HCT116 (cell line): ENCODE measurements around the gene ELAVL1. TPM values are rescaled to one million over a fixed set of nuclear protein-coding genes. Genes with fewer than 3 reads are reported as not detected.

ENCODE experiments used
- ATAC-seq: fragments of 200-7000 bp; cut with Tn5 transposase; 2 replicates; pipeline ENCODE4 v1.9.1; 2020; ENCODE audit warnings: mild to moderate bottlenecking, moderate library complexity
- BruUV-seq: library from RNA; stranded (reverse); fragments of 400-500 nt; replicated peaks from 2 replicates; lab custom pipeline; 2021; lab: Mats Ljungman, UMichigan
- CTCF ChIA-PET: fragments of 300-600 bp; sonication (Branson Sonifier 250); formaldehyde crosslinking; loops from one replicate; lab custom pipeline; 2021; ENCODE audit warnings: antibody characterized with exemption; lab: Charles Lee
- POLR2A ChIA-PET: fragments of 300-600, 350-600 bp; sonication (Branson Sonifier 250); formaldehyde crosslinking; loops from one replicate; lab custom pipeline; 2021; ENCODE audit warnings: antibody characterized with exemption; lab: Charles Lee
- RAD21 ChIA-PET, 2 experiments: fragments of 300-600 bp; sonication (Branson Sonifier 250); formaldehyde crosslinking; loops; one replicate each; lab custom pipeline; 2023; ENCODE audit warnings: low total read pairs in 2 of 2; ENCODE audit not compliant: uncharacterized antibody in 2 of 2, unreplicated experiment in 2 of 2, low non-redundant PET in 1 of 2; lab: Charles Lee
- DNase-seq: peaks from one replicate; pipeline ENCODE4 v3.0.0-alpha.2; 2010; ENCODE audit warnings: low read depth, low spot score
- H2AFZ ChIP-seq: fragments of 200-600 bp; shearing (Covaris generic), sonication (generic); 2 replicates; pipeline ENCODE4 v1.6.1; 2017; ENCODE audit warnings: low read depth, mixed run types, mixed read lengths, antibody characterized with exemption, low read length; ENCODE audit not compliant: poor library complexity, severe bottlenecking
- H3K27ac ChIP-seq: 2 replicates; pipeline ENCODE4 v1.5.1; 2012; ENCODE audit warnings: low read depth, low read length
- H3K27me3 ChIP-seq: fragments of 200-600 bp; sonication (generic); 2 replicates; pipeline ENCODE4 v1.6.1; 2016; ENCODE audit warnings: mixed run types, low read length, mixed read lengths; ENCODE audit not compliant: insufficient read depth
- H3K36me3 ChIP-seq, 2 experiments: fragments of 200-500 bp in 1 of 2; fragments of 200-600 bp in 1 of 2; sonication (Bioruptor generic) in 1 of 2; sonication (generic) in 1 of 2; 2 replicates each; pipeline versions ENCODE4 v1.5.1 to v1.6.1; 2014 to 2016; ENCODE audit warnings: low read length in 2 of 2, inconsistent platforms in 1 of 2, mixed read lengths in 1 of 2, mixed run types in 1 of 2; ENCODE audit not compliant: insufficient read depth in 2 of 2, control insufficient read depth in 1 of 2
- H3K4me1 ChIP-seq, 2 experiments: fragments of 200-600 bp in 1 of 2; sonication (generic) in 1 of 2; 2 replicates each; pipeline versions ENCODE4 v1.5.1 to v1.6.1; 2012 to 2017; ENCODE audit warnings: low read length in 2 of 2, inconsistent platforms in 1 of 2, mild to moderate bottlenecking in 1 of 2, mixed read lengths in 1 of 2, mixed run types in 1 of 2, moderate library complexity in 1 of 2; ENCODE audit not compliant: insufficient read depth in 2 of 2, control insufficient read depth in 1 of 2
- H3K4me2 ChIP-seq: fragments of 200-600 bp; sonication (generic); 2 replicates; pipeline ENCODE4 v1.6.1; 2017; ENCODE audit warnings: mixed run types, low read length, mixed read lengths
- H3K4me3 ChIP-seq, 2 experiments: fragments of 200-600 bp in 1 of 2; sonication (generic) in 1 of 2; replicated peaks in 1 of 2; 2 replicates each; pipeline ENCODE4 v1.5.1; 2011 to 2016; ENCODE audit warnings: low read length in 2 of 2, control low read depth in 1 of 2, low read depth in 1 of 2, mild to moderate bottlenecking in 1 of 2, mixed read lengths in 1 of 2, mixed run types in 1 of 2
- H3K79me2 ChIP-seq: fragments of 200-600 bp; sonication (generic); 2 replicates; pipeline ENCODE4 v1.6.1; 2017; ENCODE audit warnings: mild to moderate bottlenecking, mixed run types, low read length, moderate library complexity, mixed read lengths; ENCODE audit not compliant: insufficient read depth
- H3K9ac ChIP-seq: fragments of 200-600 bp; sonication (generic); 2 replicates; pipeline ENCODE4 v1.6.1; 2016; ENCODE audit warnings: low read length, mixed read lengths
- H3K9me2 ChIP-seq: fragments of 200-600 bp; sonication (generic), shearing (Covaris generic); 2 replicates; pipeline ENCODE4 v1.6.1; 2017; ENCODE audit warnings: mixed run types, mild to moderate bottlenecking, moderate library complexity; ENCODE audit not compliant: insufficient read depth
- H3K9me3 ChIP-seq, 2 experiments: fragments of 200-500 bp in 1 of 2; fragments of 200-600 bp in 1 of 2; sonication (Bioruptor generic) in 1 of 2; sonication (generic) in 1 of 2; 2 replicates each; pipeline ENCODE4 v1.6.1; 2014 to 2017; ENCODE audit warnings: low read length in 2 of 2, mixed read lengths in 2 of 2, inconsistent platforms in 1 of 2, low read depth in 1 of 2, mild to moderate bottlenecking in 1 of 2, mixed run types in 1 of 2, moderate library complexity in 1 of 2; ENCODE audit not compliant: control insufficient read depth in 1 of 2, insufficient read depth in 1 of 2
- H4K20me1 ChIP-seq: fragments of 200-600 bp; sonication (generic), shearing (Covaris generic); 2 replicates; pipeline ENCODE4 v1.6.1; 2017; ENCODE audit warnings: mixed run types, mild to moderate bottlenecking, moderate library complexity; ENCODE audit not compliant: insufficient read depth
- CBX3 ChIP-seq: IDR thresholded peaks from 2 replicates; pipeline ENCODE4 v1.6.1; 2012; ENCODE audit warnings: low read depth
- ELF1 ChIP-seq: IDR thresholded peaks from 2 replicates; pipeline ENCODE4 v1.6.1; 2012; ENCODE audit warnings: low read depth, borderline replicate concordance
- EZH2 ChIP-seq: fragments of 200-600 bp; sonication (generic); IDR thresholded peaks from 2 replicates; pipeline ENCODE4 v1.6.1; 2017; ENCODE audit warnings: antibody characterized with exemption, mixed run types
- EZH2phosphoT487 ChIP-seq: fragments of 200-600 bp; IDR thresholded peaks from 2 replicates; pipeline ENCODE4 v1.6.1; 2018; ENCODE audit warnings: antibody characterized with exemption, borderline replicate concordance
- MAX ChIP-seq: IDR thresholded peaks from 2 replicates; pipeline ENCODE4 v1.6.1; 2012
- POLR2AphosphoS5 ChIP-seq: IDR thresholded peaks from 2 replicates; pipeline ENCODE4 v1.6.1; 2011; ENCODE audit warnings: mild to moderate bottlenecking, low read depth, low read length, moderate library complexity
- SP1 ChIP-seq: IDR thresholded peaks from 2 replicates; pipeline ENCODE4 v1.6.1; 2012; ENCODE audit warnings: low read depth
- YY1 ChIP-seq: IDR thresholded peaks from 2 replicates; pipeline ENCODE4 v1.6.1; 2011; ENCODE audit warnings: low read length, low read depth, moderate library complexity, mild to moderate bottlenecking; ENCODE audit not compliant: insufficient replicate concordance; ENCODE audit errors: extremely low read depth
- ZBTB33 ChIP-seq: IDR thresholded peaks from 2 replicates; pipeline ENCODE4 v1.6.1; 2011; ENCODE audit warnings: mild to moderate bottlenecking, low read length, moderate library complexity; ENCODE audit not compliant: insufficient replicate concordance; ENCODE audit errors: extremely low read depth
- ZFX ChIP-seq: fragments of 450-650 bp; IDR thresholded peaks from 2 replicates; pipeline ENCODE4 v1.6.1; 2017
- intact Hi-C: fragments of 100-400 bp; cut with micrococcal nuclease; formaldehyde crosslinking; loops from 2 replicates; pipeline ENCODE4 v1.10.0; 2022
- total RNA-seq: library from RNA; stranded (reverse); gene quantifications from one replicate; pipeline ENCODE4 v1.2.1, GENCODE V29; 2021; ENCODE audit not compliant: unreplicated experiment

Gene ELAVL1
- total RNA-seq, 1 experiment from 2014 or later, result 134 TPM

- no peak for TF ChIP-seq EZH2phosphoT487
- TF ChIP-seq, all 23 proteins: peak for 0
Observed at GRCh38 chr19:7979559-7979958, 25.9 kb downstream of the ELAVL1 start (continued).

- peaks cover 33 to 42% of the 10 kb centered on the region in 2 experiments; a peak in 3 of 4 replicates for H3K36me3 ChIP-seq
- no peak overlapping the region for H3K4me2 ChIP-seq
- ATAC-seq, result no peak
- no peaks in the 10 kb centered on the region for H3K27me3 ChIP-seq
- RAD21 ChIA-PET, result no interaction called here
- H3K27ac ChIP-seq, result no peak overlapping the region
- BruUV-seq, result no TSS peak
- H2AFZ ChIP-seq, result no peak overlapping the region
- H3K9ac ChIP-seq, result no peak overlapping the region
- POLR2A ChIA-PET, result no interaction called here
- no peaks in the 10 kb centered on the region for H3K9me2 ChIP-seq
- intact Hi-C loops, result no loop called here
- H3K9me3 ChIP-seq, result no peaks in the 10 kb centered on the region
- no peak overlapping the region for H3K4me3 ChIP-seq
- no peak for DNase-seq
- CTCF ChIA-PET, result no interaction called here
- TF ChIP-seq EZH2, result no peak
- no peak for TF ChIP-seq EZH2phosphoT487
- TF ChIP-seq CBX3, result no peak
- TF ChIP-seq YY1, result no peak
- TF ChIP-seq ZBTB33, result no peak
- TF ChIP-seq SP1, result no peak
- no peak for TF ChIP-seq MAX
- TF ChIP-seq POLR2AphosphoS5, result no peak
- TF ChIP-seq ZFX, result no peak
- TF ChIP-seq ELF1, result no peak
- no peaks in the 10 kb centered on the region for H4K20me1 ChIP-seq
- H3K4me1 ChIP-seq, result no peaks in the 10 kb centered on the region
- H3K79me2 ChIP-seq, result peaks cover 71% of the 10 kb centered on the region; the same call in 1 of the 2 replicates
Observed at GRCh38 chr19:7979011-7979410, 26.4 kb downstream of the ELAVL1 start.
